RPMI8226 (cell line): ENCODE data around the gene MLKL.

Experiments
- DNase-seq: peaks from one replicate; pipeline ENCODE4 v3.0.0-alpha.2; 2015

The MLKL gene

GRCh38 chr16:74641969-74642368 is 58.7 kb downstream of the MLKL start:
- no peak for DNase-seq

- no peak for DNase-seq
Measured at GRCh38 chr16:74637742-74638453, 62.8 kb downstream of the MLKL start.

GRCh38 chr16:74635303-74635702 is 65.4 kb downstream of the MLKL start:
- DNase-seq, result no peak

- DNase-seq, result no peak
Measured at GRCh38 chr16:74633686-74634085, 67.0 kb downstream of the MLKL start.

GRCh38 chr16:74627506-74628220 is 73.0 kb downstream of the MLKL start:
- no peak for DNase-seq

- no peak for DNase-seq
Measured at GRCh38 chr16:74626741-74627416, 73.8 kb downstream of the MLKL start.

GRCh38 chr16:74625500-74626350 is 74.9 kb downstream of the MLKL start:
- DNase-seq, result no peak

GRCh38 chr16:74623839-74624235 is 76.8 kb downstream of the MLKL start:
- DNase-seq, result no peak

- peak; percentile 52 for DNase-seq
Measured at GRCh38 chr16:74623214-74623838, 77.3 kb downstream of the MLKL start.

- DNase-seq, result no peak
Measured at GRCh38 chr16:74622005-74622404, 78.7 kb downstream of the MLKL start.
